Suprapubic skin (tissue), 4 donors: ENCODE data around the gene NSUN4. TPM values are rescaled to one million over a fixed set of nuclear protein-coding genes. Genes with fewer than 3 reads are reported as not detected.

Experiments used
- DNase-seq, 2 donors: peaks; one replicate each; pipeline ENCODE4 v3.0.0-alpha.2; 2019; ENCODE audit warnings: low spot score in 2 of 2
- H3K27ac ChIP-seq: fragments of 200-600 bp; sonication (generic); one replicate; pipeline ENCODE4 v1.5.1; 2019
- H3K27me3 ChIP-seq: fragments of 200-600 bp; sonication (generic); one replicate; pipeline ENCODE4 v1.5.1; 2019
- H3K36me3 ChIP-seq: fragments of 200-600 bp; sonication (generic); one replicate; pipeline ENCODE4 v1.5.1; 2019
- H3K4me1 ChIP-seq: fragments of 200-600 bp; sonication (generic); one replicate; pipeline ENCODE4 v1.5.1; 2019
- H3K4me3 ChIP-seq: fragments of 200-600 bp; sonication (generic); one replicate; pipeline ENCODE4 v1.5.1; 2019; ENCODE audit warnings: mild to moderate bottlenecking
- H3K9me3 ChIP-seq: fragments of 200-600 bp; sonication (generic); one replicate; pipeline ENCODE4 v1.5.1; 2019
- EP300 ChIP-seq: sonication (generic); formaldehyde crosslinking; IDR thresholded peaks from one replicate; pipeline ENCODE4 v1.6.1; 2017; ENCODE audit warnings: antibody characterized with exemption
- WGBS: methylation state at CpG from one replicate; pipeline ENCODE4 v1.1.5; 2018; 5-methylcytosine and 5-hydroxymethylcytosine counted together
- total RNA-seq, 4 donors: library from RNA; depleted of rRNA; stranded (reverse); fragments of >200 nt; gene quantifications; one replicate each; pipeline ENCODE4 v1.1.0, GENCODE V29; 2016

Gene NSUN4
- total RNA-seq, 4 donors from 2014 or later: 21.3 to 27.5 (median 24.3) TPM

GRCh38 chr1:46411010-46411405 lies 70.4 kb downstream of the NSUN4 start:
- no peak for TF ChIP-seq EP300
- no peak for DNase-seq
- Histone ChIP-seq H3K4me1 (peaks cover 13% of the 10 kb centered on the region), H3K27ac (no peak overlapping the region), H3K4me3 (no peak overlapping the region), H3K9me3 (no peaks in the 10 kb centered on the region), H3K27me3 (no peaks in the 10 kb centered on the region), H3K36me3 (peaks cover 28% of the 10 kb centered on the region)
- WGBS: 72% methylated on average over 4 of the region's 7 CpGs

Other genes starting within 250 kb of the NSUN4 start
- 10 to 100 TPM in 2 of 4 donors, 1 to 10 TPM in 2; 6.1 to 16.5 (median 11.2) TPM for gene PIK3R3, start 208.2 kb upstream of the NSUN4 start, total RNA-seq
- gene TSPAN1, start 165.7 kb upstream of the NSUN4 start, total RNA-seq: 1 to 10 TPM; 2.1 to 7.8 (median 3.3) TPM
- gene P3R3URF, start 164.3 kb upstream of the NSUN4 start, total RNA-seq: not detected
- 10 to 100 TPM; 36.2 to 59.2 (median 47.7) TPM for gene POMGNT1, start 142.4 kb upstream of the NSUN4 start, total RNA-seq
- gene LURAP1, start 137.5 kb upstream of the NSUN4 start, total RNA-seq: 10 to 100 TPM in 1 of 4 donors, 1 to 10 TPM in 3; 2.6 to 12.6 (median 4.7) TPM
- gene RAD54L, start 93.0 kb upstream of the NSUN4 start, total RNA-seq: 1 to 10 TPM; 1.1 to 6.1 (median 2.1) TPM
- 10 to 100 TPM; 69.8 to 87.6 (median 84.7) TPM for gene LRRC41, start 37.2 kb upstream of the NSUN4 start, total RNA-seq
- 100 to 1,000 TPM; 182 to 399 (median 283) TPM for gene UQCRH, start 37.1 kb upstream of the NSUN4 start, total RNA-seq
- 10 to 100 TPM; 18.1 to 50.5 (median 27.7) TPM for gene FAAH, start 53.5 kb downstream of the NSUN4 start, total RNA-seq
- under 1 TPM in 3 of 4 donors, not detected in 1; 0.25 to 0.55 (median 0.30) TPM for gene DMBX1, start 149.0 kb downstream of the NSUN4 start, total RNA-seq
- not detected for gene KNCN, start 210.8 kb downstream of the NSUN4 start, total RNA-seq